GM12873 (cell line): ENCODE measurements around the gene PAX5.

ENCODE experiments used
- TF ChIP-seq, protein P1 (sequence below): IDR thresholded peaks from 2 replicates; pipeline ENCODE4 v1.5.1; 2012; ENCODE audit warnings: low read depth, mild to moderate bottlenecking, moderate library complexity, low read length, control low read depth; ENCODE audit not compliant: insufficient read depth; ENCODE audit errors: missing control alignments

The PAX5 gene

GRCh38 chr9:36971935-36972488 lies 62.1 kb downstream of the PAX5 start:
- TF ChIP-seq, protein P1, sequence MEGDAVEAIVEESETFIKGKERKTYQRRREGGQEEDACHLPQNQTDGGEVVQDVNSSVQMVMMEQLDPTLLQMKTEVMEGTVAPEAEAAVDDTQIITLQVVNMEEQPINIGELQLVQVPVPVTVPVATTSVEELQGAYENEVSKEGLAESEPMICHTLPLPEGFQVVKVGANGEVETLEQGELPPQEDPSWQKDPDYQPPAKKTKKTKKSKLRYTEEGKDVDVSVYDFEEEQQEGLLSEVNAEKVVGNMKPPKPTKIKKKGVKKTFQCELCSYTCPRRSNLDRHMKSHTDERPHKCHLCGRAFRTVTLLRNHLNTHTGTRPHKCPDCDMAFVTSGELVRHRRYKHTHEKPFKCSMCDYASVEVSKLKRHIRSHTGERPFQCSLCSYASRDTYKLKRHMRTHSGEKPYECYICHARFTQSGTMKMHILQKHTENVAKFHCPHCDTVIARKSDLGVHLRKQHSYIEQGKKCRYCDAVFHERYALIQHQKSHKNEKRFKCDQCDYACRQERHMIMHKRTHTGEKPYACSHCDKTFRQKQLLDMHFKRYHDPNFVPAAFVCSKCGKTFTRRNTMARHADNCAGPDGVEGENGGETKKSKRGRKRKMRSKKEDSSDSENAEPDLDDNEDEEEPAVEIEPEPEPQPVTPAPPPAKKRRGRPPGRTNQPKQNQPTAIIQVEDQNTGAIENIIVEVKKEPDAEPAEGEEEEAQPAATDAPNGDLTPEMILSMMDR, result no peak

- TF ChIP-seq, protein P1, result no peak
Measured at GRCh38 chr9:36970007-36970888, 63.8 kb downstream of the PAX5 start.

GRCh38 chr9:36969216-36969771 lies 64.8 kb downstream of the PAX5 start:
- TF ChIP-seq, protein P1, result peak; percentile 32

GRCh38 chr9:36968574-36969215 lies 65.4 kb downstream of the PAX5 start:
- TF ChIP-seq, protein P1, result no peak

GRCh38 chr9:36967997-36968396 lies 66.1 kb downstream of the PAX5 start:
- TF ChIP-seq, protein P1, result no peak

DNA sequence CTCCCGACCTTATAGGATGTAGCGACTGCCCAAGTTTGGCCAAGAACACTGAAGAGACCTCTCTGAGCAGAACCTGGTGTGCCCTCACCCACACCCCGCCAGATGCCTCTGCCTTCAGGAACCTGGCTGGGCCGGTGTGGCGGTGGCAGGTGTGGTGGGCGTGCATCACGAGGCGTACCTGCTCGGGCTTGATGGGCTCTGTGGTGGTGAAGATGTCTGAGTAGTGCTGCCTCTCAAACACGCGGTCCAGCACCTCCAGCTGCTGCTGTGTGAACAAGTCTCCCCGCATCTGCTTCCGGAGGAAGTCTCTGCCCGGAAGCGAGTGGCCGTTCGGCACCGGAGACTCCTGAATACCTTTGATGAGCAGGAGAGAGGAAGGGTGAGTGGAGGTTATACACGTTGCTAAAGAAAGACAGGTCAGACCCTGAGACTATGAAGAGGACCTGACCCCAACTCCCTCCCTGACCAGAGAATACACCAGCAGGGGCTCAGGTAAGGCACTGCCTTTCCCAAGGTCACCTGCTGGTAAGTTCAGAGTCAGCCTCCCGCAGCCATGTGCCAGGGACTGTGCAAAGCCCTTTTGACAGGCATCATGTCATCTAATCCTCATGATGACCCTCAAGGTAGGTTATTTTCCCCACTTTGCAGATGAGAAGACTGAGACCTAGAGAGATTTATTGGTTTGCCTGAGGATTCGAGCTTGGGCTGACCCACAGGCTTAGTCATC lies 67.5 kb downstream of the PAX5 start:
- TF ChIP-seq, protein P1, result no peak

DNA sequence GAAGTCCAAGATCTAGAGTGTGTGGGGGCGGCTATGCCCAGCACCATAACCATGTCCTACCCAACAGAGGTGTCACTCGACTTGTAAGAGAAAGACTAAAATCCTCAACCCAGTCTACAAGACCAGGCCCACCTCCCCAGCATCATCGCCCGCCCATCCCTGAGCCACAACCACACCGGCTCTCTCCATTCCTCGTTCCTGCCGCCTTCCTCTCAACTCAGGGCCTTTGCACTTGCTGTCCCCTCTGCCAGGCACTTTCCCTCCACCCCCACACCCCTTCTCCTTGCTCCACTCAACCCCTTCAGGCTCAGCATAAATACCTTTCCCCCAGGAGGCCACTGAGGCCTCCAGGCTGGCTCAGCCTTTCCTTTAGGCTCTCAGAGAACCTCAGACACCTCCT lies 69.3 kb downstream of the PAX5 start:
- TF ChIP-seq, protein P1, result no peak
